Measurements from ENCODE around the gene DPP7.

Gene DPP7

GRCh38 chr9:137139468-137140150 lies 25.1 kb upstream of the DPP7 start (continued):
- TF ChIP-seq ZNF169 (tag by site-specific recombination; IDR thresholded peaks at IDR 0.05), result no peak

GRCh38 chr9:137138722-137139467 lies 24.4 kb upstream of the DPP7 start, which contains the start of gene GRIN1:
Gene GRIN1, plus strand, starts transcription at chr9:137139154. Its CDS starts 333 bp downstream, at chr9:137139487.
- ChIA-PET POLR2A (interaction anchor here (0.6 to 4.0 kb wide), 6 partner anchors 9 to 102 kb away, joined by 3 to 26 read pairs (median 5); partner anchors contain the start of genes TPRN and TUBB4B), CTCF (interaction anchor here (0.6 to 1.2 kb wide), 2 partner anchors 9 to 307 kb away, joined by 3 to 4 read pairs; no protein-coding TSS in a partner anchor)
- Histone ChIP-seq H3K27ac (ENCODE audit: extremely low read depth, low read depth, low read length) (no peak within 1 kb of the TSS), H3K36me3 (ENCODE audit: control insufficient read depth in 2 of 2, insufficient read depth in 1 of 2, low read length in 2 of 2) (no peaks in the 10 kb centered on the region), H3K9me3 (ENCODE audit: control insufficient read depth, insufficient read depth, low read depth, low read length) (no peaks in the 10 kb centered on the region), H3K4me1 (ENCODE audit: control insufficient read depth, insufficient read depth, low read length) (peaks cover 2% of the 10 kb centered on the region; the same call in 1 of the 2 replicates), H3K4me3 (ENCODE audit: low read depth, low read length) (no peak within 1 kb of the TSS)
- no peak for TF ChIP-seq ZNF488 (tag by site-specific recombination; IDR thresholded peaks at IDR 0.05)
- 0 out of 2 replicates have a peak, but pooled peaks have one; percentile 55 for TF ChIP-seq HOXC10 (CRISPR knock-in tag; IDR thresholded peaks at IDR 0.05)
- no peak for TF ChIP-seq ZNF558 (tag by site-specific recombination; IDR thresholded peaks at IDR 0.05)

GRCh38 chr9:137138058-137138721 lies 23.7 kb upstream of the DPP7 start:
- Histone ChIP-seq H3K36me3 (ENCODE audit: control insufficient read depth in 2 of 2, insufficient read depth in 1 of 2, low read length in 2 of 2) (no peaks in the 10 kb centered on the region), H3K4me3 (ENCODE audit: low read depth, low read length) (no peak overlapping the region), H3K9me3 (ENCODE audit: control insufficient read depth, insufficient read depth, low read depth, low read length) (no peaks in the 10 kb centered on the region), H3K4me1 (ENCODE audit: control insufficient read depth, insufficient read depth, low read length) (peaks cover 2% of the 10 kb centered on the region; the same call in 1 of the 2 replicates), H3K27ac (ENCODE audit: extremely low read depth, low read depth, low read length) (no peak overlapping the region)
- POLR2A ChIA-PET, result interaction anchor here (0.5 to 4.0 kb wide), 6 partner anchors 9 to 225 kb away, joined by 3 to 26 read pairs (median 7); partner anchors contain the start of genes TPRN and TUBB4B
- CTCF ChIA-PET, result interaction anchor here (0.6 to 1.2 kb wide), 4 partner anchors 8 to 307 kb away, joined by 3 to 4 read pairs (median 3); no protein-coding TSS in a partner anchor
- peak; percentile 28; the same call in 1 of the 2 replicates for TF ChIP-seq ZBTB48 (tag by site-specific recombination; IDR thresholded peaks at IDR 0.05)
- TF ChIP-seq PRDM10 (tag by site-specific recombination; IDR thresholded peaks at IDR 0.05), result peak; percentile 38; the same call in 1 of the 2 replicates
- peak; percentile 43 for TF ChIP-seq SP3 (tag by site-specific recombination; IDR thresholded peaks at IDR 0.05)
- 0 out of 2 replicates have a peak, but pooled peaks have one; percentile 44 for TF ChIP-seq KLF17 (tag by site-specific recombination; IDR thresholded peaks at IDR 0.05)
- peak; percentile 89 for TF ChIP-seq GLIS1 (tag by site-specific recombination; IDR thresholded peaks at IDR 0.05)
- TF ChIP-seq SP2 (tag by site-specific recombination; IDR thresholded peaks at IDR 0.05), result peak; percentile 26; the same call in 1 of the 2 replicates
- no peak for TF ChIP-seq ZNF692 (tag by site-specific recombination; IDR thresholded peaks at IDR 0.05)
- TF ChIP-seq CTCF (tag by site-specific recombination; IDR thresholded peaks at IDR 0.05), result 0 out of 2 replicates have a peak, but pooled peaks have one; percentile 12
- peak; percentile 53 for TF ChIP-seq ZIC2 (tag by site-specific recombination; IDR thresholded peaks at IDR 0.05)
- TF ChIP-seq ZNF248 (tag by site-specific recombination; IDR thresholded peaks at IDR 0.05), result no peak
- TF ChIP-seq KLF16 (tag by site-specific recombination; IDR thresholded peaks at IDR 0.05), result no peak
- TF ChIP-seq KLF10 (tag by site-specific recombination; IDR thresholded peaks at IDR 0.05), result no peak
- TF ChIP-seq ZNF341 (tag by site-specific recombination; IDR thresholded peaks at IDR 0.05; ENCODE audit: low read depth), result peak; percentile 46
- peak; percentile 93 for TF ChIP-seq ATF2 (tag by site-specific recombination; IDR thresholded peaks at IDR 0.05; ENCODE audit: low read depth)
